Measurements from ENCODE around the gene ACTN1. TPM values are rescaled to one million over a fixed set of nuclear protein-coding genes. Genes with fewer than 3 reads are reported as not detected.

Gene ACTN1
- total and polyA plus RNA-seq, 2 of the 8 experiments (the other 6 are each of a cell fraction or from before 2014, with no cell fraction given), result 236 to 262 TPM

GRCh38 chr14:68906439-68906838, 72.7 kb downstream of the ACTN1 start:
- CTCF ChIA-PET (ENCODE audit: partially characterized antibody), result interaction anchor here (1.2 to 12.8 kb wide), 7 partner anchors 9 to 201 kb away, joined by 3 to 186 read pairs (median 4); no protein-coding TSS in a partner anchor
- no peak overlapping the region for H3K4ac ChIP-seq (replicated peaks; ENCODE audit: insufficient read length, low read depth, low read length)
- DNase-seq (ENCODE audit: low read depth in 1 of 2, low spot score in 2 of 2) (no peak), FAIRE-seq (no peak)
- peaks cover 0 to 8% of the 10 kb centered on the region in 2 experiments for H4K20me1 ChIP-seq (replicated peaks in 1 of 2; ENCODE audit: control insufficient read depth in 1 of 2, insufficient read depth in 2 of 2, low read length in 2 of 2)
- no peak overlapping the region for H2BK5ac ChIP-seq (ENCODE audit: low read depth, low read length)
- 87% methylated on average over 5 of the region's 5 CpGs; no CpG with 5 or more reads in 1 of the 2 experiments for WGBS, 2 experiments (ENCODE audit: extremely low coverage in 1 of 2, insufficient coverage in 1 of 2, insufficient read length in 1 of 2, insufficient replicate concordance in 2 of 2, low coverage in 1 of 2, low lambda C conversion rate in 2 of 2, missing lambda C conversion rate in 1 of 2)
- no peak overlapping the region for H3K27ac ChIP-seq (ENCODE audit: low read depth, low read length)
- H4K8ac ChIP-seq (ENCODE audit: extremely low read depth, insufficient read depth, low read length), result no peak overlapping the region
- H2AK5ac ChIP-seq (ENCODE audit: low read depth, low read length), result no peak overlapping the region
- no peak overlapping the region for H3K9ac ChIP-seq (replicated peaks in 1 of 4; ENCODE audit: extremely low read depth in 1 of 4, low read depth in 3 of 4, low read length in 3 of 4)
- TF ChIP-seq CEBPB (IDR thresholded peaks at IDR 0.05; ENCODE audit: low read depth, low read length), result no peak
- no peak for TF ChIP-seq TAF1 (IDR thresholded peaks at IDR 0.05; ENCODE audit: low read depth, low read length)
- no peak for TF ChIP-seq SIX5 (IDR thresholded peaks at IDR 0.05; ENCODE audit: low read depth, low read length)
- no peak for TF ChIP-seq JUND (IDR thresholded peaks at IDR 0.05; ENCODE audit: low read length)
- no peak for TF ChIP-seq ATF3 (IDR thresholded peaks at IDR 0.05; ENCODE audit: insufficient read depth, low read depth, low read length)
- no peak for TF ChIP-seq EGR1 (IDR thresholded peaks at IDR 0.05; ENCODE audit: borderline replicate concordance, low read depth, low read length)
- TF ChIP-seq CTBP2 (IDR thresholded peaks at IDR 0.05; ENCODE audit: borderline replicate concordance, insufficient read depth, insufficient read length, low read length), result no peak
- TF ChIP-seq GTF2F1 (IDR thresholded peaks at IDR 0.05; ENCODE audit: borderline replicate concordance, low read depth, low read length), result no peak
- no peak for TF ChIP-seq POU5F1 (IDR thresholded peaks at IDR 0.05; ENCODE audit: low read depth, low read length)
- no peak for TF ChIP-seq BCL11A (IDR thresholded peaks at IDR 0.05; ENCODE audit: low read depth in 2 of 2, low read length in 2 of 2)
- TF ChIP-seq KDM4A (IDR thresholded peaks at IDR 0.05; ENCODE audit: low read depth, low read length, severe bottlenecking), result no peak
- no peak for TF ChIP-seq SAP30 (IDR thresholded peaks at IDR 0.05; ENCODE audit: insufficient read depth, insufficient replicate concordance, low read length)
- H2AFZ ChIP-seq (ENCODE audit: low read length), result no peak overlapping the region
- POLR2A ChIA-PET (ENCODE audit: partially characterized antibody), result interaction anchor here (1.2 kb wide), 1 partner anchor 31 kb away, joined by 3 read pairs; no protein-coding TSS in a partner anchor
- H3K79me1 ChIP-seq (ENCODE audit: low read depth, low read length), result peaks cover 9% of the 10 kb centered on the region
- H3K18ac ChIP-seq (ENCODE audit: extremely low read depth, low read length), result no peak overlapping the region
- H2BK15ac ChIP-seq (ENCODE audit: low read length), result no peak overlapping the region
- H3K4me1 ChIP-seq (replicated peaks in 1 of 4; ENCODE audit: control insufficient read depth in 3 of 4, insufficient read depth in 4 of 4, low read length in 3 of 4), result no peaks in the 10 kb centered on the region
- H3K36me3 ChIP-seq (ENCODE audit: control insufficient read depth in 2 of 4, insufficient read depth in 4 of 4, low read length in 3 of 4), result peaks cover 16 to 79% (median 53%) of the 10 kb centered on the region in 4 experiments
- no peak overlapping the region for H4K5ac ChIP-seq (ENCODE audit: insufficient read length, low read depth, low read length)
- no peak overlapping the region for H3K23ac ChIP-seq (ENCODE audit: insufficient read length)
- no peak overlapping the region for H2BK120ac ChIP-seq (replicated peaks; ENCODE audit: low read depth, low read length)
- H3K4me2 ChIP-seq (ENCODE audit: insufficient read depth in 1 of 2, low read depth in 2 of 2, low read length in 2 of 2), result no peak overlapping the region
- no peak overlapping the region for H4K91ac ChIP-seq (replicated peaks; ENCODE audit: insufficient read length, low read length)
- H3K56ac ChIP-seq (replicated peaks; ENCODE audit: insufficient read length, low read depth, low read length), result no peak overlapping the region
- no peaks in the 10 kb centered on the region for H3K23me2 ChIP-seq (ENCODE audit: low read depth, low read length)
- no peaks in the 10 kb centered on the region for H3K9me3 ChIP-seq (ENCODE audit: insufficient read depth in 2 of 2, low read depth in 1 of 2, low read length in 1 of 2)
- peaks cover 0 to 9% of the 10 kb centered on the region in 2 experiments; a peak in 1 of 4 replicates for H3K79me2 ChIP-seq (ENCODE audit: control insufficient read depth in 1 of 2, insufficient read depth in 2 of 2, low read length in 2 of 2)
- no peaks in the 10 kb centered on the region for H3K27me3 ChIP-seq (replicated peaks in 1 of 4; ENCODE audit: control insufficient read depth in 3 of 4, extremely low read depth in 1 of 4, insufficient read depth in 3 of 4, low read length in 3 of 4)
- no peak overlapping the region for H3K14ac ChIP-seq (ENCODE audit: insufficient read length)
- no peak overlapping the region for H2BK20ac ChIP-seq (ENCODE audit: low read length)
- no peak overlapping the region for H2BK12ac ChIP-seq (ENCODE audit: low read depth, low read length)
- no peak overlapping the region for H3K4me3 ChIP-seq (ENCODE audit: extremely low read depth in 1 of 4, insufficient read depth in 2 of 4, low read depth in 3 of 4, low read length in 4 of 4)

All from H1 (cell line).